SK-MEL-5 (cell line): ENCODE data around the gene EIF2S1. TPM values are rescaled to one million over a fixed set of nuclear protein-coding genes. Genes with fewer than 3 reads are reported as not detected.

ENCODE experiments used
- DNase-seq: peaks from one replicate; pipeline ENCODE4 v3.0.0-alpha.2; 2016; ENCODE audit warnings: low read depth, low spot score
- in situ Hi-C: cut with HindIII; loops from 2 replicates; pipeline ENCODE4 v1.10.0; 2016; ENCODE audit warnings: low sequenced_read_pairs, high pct_unique_total_duplicates, low pct_unique_long_range_greater_than_20kb
- total RNA-seq: library from RNA; depleted of rRNA; stranded (reverse); fragments of >200 nt; shearing (Covaris generic); gene quantifications from 2 replicates; pipeline ENCODE4 v1.2.3, GENCODE V29; 2014

The EIF2S1 gene
- total RNA-seq, 1 experiment from 2014 or later: 257 TPM

DNA sequence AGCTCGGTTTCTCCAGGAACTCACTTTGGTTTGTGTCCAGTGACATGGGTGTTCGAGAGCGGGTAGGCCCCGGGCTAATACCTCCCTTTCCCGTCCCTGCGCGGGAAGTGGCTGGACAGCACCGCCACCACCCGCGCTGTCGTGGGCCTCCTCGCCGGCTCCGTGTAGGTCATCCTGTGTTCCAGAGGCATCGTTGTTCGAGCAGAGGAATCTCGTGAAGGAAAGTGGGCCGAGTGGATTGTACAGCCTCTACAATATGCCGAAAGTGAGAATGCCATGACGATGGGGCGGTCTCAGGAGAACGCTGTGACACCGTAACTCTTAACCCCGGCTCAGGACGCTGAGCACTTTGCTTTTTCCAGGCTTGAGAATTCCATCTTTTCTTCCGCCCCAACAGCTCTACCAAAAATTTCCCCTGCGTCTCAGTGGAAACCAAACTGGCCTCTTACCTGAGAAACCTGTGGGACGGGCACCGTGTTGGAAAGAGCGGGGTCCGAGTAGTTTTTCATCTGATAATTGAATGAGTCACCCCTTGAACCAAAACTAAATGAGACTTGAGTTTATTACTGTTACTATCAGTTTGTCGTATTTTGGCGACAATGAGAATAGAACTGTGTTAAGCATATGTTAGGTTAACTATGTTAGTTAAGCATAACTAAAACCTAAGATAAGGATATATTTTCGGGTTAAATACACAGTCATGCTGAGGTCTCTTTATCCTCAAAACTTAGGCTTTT is 510 bp downstream of the EIF2S1 start:
- in situ Hi-C loops: no loop called here
- DNase-seq: no peak

DNA sequence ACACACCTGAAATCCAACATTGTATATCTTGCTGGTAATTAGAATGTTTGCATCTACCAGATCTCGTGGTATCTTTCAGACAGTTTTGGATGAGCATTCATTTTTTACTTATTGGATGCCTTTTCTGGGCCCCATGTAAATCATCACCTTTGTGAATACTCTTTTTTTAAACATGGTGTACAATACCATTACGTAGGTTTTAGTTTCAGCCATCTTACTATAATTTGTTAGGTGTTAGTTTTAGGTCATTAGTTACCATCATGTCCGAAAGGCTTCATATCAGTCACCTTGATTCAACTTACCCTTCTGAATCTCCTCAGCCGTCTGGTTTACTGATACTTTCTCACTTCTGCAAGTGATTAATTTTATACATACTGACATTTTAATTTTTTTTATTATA is 5.3 kb downstream of the EIF2S1 start:
- in situ Hi-C loops: no loop called here
- DNase-seq: no peak

DNA sequence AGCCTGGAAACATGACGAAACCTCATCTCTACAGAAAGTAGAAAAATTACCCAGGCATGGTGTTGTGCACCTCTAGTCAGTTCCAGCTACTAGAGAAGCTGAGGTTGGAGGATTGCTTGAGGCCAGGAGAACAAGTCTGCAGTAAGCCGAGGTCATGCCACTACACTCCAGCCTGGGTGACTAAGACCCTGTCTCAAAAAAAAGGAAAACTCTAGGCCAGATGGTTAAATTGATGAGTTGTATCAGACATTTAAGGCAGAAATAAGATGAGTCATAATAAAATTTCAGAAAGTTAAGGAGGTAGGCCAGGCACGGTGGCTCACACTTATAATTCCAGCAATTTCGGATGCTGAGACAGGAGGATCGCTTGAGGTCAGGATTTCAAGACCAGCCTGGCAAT is 10.7 kb downstream of the EIF2S1 start:
- in situ Hi-C loops: no loop called here
- DNase-seq: no peak

DNA sequence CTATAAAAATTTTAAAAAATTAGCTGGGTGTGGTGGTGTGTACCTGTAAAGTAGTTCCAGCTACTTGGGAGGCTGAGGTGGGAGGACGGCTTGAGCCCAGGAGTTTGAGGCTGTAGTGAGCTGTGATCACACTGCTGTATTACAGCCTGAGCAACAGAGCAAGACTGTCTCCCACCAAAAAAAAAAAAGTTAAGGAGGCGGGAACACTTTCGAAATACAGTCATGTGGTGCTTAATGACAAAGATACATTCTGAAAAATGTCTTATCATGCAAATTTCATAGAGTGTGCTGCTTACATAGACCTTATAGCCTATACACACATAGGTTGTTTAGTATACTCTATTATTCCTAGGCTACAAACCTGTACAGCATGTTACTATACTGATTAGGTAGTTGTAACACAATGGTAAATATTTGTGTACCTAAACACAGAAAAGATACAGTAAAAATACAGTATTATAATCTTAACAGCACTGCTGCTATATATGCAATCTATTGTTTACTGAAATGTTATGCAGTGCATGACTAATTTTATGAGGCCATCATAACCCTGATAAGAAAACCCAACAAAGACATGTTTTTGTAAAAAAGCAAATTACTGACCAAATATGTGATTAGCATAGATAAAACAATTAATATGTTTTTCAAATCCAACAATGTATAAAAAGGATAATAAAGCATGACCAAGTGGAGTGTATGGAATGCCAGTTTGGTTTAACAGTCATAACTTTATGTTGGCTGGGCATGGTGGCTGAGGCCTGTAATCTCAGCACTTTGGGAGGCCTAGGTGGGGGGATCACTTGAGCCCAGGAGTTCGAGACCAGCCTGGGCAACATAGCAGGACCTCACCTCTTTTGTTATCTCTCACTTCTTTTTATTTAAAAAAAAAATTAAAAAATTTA is 11.4 kb downstream of the EIF2S1 start:
- peak; percentile 51 for DNase-seq
- in situ Hi-C loops: no loop called here

DNA sequence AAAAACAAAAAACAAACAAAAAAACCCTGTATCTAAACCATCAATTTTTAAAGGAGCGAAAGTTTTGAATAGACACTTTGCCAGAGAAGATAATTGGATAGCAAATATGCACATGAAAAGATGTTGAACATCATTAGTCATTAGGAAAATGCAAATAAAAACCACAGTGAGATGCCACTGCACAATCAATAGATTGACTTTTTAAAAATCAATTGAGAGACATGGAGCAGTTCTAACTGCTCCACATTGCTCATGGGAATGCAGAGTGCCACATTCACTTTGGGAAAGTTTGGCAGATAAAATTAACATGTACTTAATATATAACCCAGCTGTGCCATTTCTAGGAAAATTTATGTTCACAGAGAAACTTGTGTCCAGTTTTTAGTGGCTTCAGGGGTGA is 12.7 kb downstream of the EIF2S1 start:
- DNase-seq: no peak
- in situ Hi-C loops: no loop called here

DNA sequence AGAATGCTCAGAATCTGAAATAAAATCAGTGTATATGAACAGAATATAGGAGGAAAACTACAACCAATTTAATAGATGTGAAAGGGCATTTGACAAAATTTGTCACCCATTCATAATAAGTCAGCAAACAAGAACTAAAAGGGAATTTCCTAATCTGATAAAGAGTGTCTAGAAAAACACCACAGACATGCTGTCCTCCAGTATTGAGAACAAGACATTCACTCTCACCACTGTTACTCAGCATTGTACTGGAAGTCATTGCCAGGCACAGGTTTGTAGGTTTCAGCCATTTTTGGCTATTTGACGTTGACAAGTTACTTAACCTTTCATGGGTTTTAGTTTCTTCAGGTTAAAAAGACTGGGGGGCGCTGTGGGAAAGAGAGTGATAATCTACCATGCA is 13.2 kb downstream of the EIF2S1 start:
- DNase-seq: no peak
- in situ Hi-C loops: no loop called here

DNA sequence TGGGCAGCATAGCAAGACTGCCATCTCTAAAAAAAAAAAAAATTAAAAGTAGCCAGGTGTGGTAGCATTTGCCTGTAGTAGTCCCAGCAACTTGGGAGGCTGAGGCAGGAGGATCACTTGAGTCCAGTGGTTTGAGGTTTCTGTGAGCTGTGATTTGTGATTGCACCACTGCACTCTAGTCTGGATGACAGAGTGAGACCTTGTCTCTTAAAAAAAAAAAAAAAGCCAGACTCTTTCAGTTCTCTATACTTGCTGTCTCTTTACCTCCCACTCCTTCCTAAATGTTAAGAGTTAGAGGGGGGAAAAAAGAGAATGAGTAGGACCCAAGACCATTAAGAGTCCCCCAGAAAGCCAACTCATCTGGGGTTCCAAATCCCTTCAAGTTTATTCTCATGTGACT is 17.8 kb downstream of the EIF2S1 start:
- in situ Hi-C loops: no loop called here
- no peak for DNase-seq

DNA sequence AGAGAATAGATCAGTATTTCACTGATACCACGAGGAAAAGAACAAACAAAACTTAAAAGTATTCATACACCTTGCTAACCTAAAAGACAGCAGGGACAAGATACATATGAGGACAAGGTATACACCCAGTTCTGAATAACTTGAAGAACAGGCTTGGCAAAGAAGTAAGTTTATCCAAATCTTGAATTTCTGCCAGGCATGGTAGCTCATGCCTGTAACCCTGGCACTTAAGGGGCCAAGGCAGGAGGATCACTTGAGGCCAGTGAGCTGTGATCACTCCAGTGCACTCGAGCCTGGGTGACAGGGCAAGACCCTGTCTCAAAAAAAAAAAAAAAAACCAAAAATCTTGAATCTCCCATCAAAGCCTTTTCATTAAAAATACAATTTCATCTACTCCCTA is 25.0 kb downstream of the EIF2S1 start:
- in situ Hi-C loops: no loop called here
- no peak for DNase-seq

DNA sequence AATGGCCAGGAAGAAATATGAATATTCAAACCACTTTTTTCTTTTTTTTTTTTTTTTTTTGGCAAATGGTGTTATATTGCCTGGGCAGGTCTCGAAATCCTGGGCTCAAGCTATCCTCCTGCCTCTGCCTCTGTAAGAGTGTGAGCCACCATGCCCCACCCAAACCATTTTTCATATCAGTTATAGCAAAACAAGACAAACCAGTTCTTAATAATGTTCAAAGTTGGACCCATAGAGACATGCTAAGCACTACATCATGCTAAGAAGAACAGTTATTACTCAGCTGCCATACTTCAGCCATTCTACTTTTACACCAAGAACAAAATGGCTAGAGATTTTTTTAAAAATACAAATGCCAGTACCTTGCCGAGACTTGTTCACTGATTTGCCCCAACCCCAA is 25.5 kb downstream of the EIF2S1 start:
- in situ Hi-C loops: no loop called here
- no peak for DNase-seq

DNA sequence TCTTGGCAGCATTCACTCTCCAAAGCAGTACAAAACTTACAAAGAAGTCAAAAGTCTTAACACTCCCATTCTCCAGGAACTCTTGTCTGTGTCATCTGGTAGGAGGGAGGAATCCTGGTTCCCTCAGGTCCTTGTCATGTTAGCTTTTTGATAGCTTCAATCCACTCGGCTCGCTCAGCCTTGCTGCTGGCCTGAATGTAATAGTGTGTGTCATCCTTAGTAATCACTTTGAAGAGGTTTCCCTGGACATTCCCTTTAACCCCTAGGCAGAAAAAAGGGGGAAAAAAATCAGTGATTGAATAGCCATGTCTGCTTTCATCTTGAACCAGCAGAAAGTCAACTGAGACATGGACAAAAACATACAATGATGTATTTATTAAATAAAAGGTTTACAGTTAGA is 27.1 kb downstream of the EIF2S1 start:
- in situ Hi-C loops: no loop called here
- DNase-seq: no peak

DNA sequence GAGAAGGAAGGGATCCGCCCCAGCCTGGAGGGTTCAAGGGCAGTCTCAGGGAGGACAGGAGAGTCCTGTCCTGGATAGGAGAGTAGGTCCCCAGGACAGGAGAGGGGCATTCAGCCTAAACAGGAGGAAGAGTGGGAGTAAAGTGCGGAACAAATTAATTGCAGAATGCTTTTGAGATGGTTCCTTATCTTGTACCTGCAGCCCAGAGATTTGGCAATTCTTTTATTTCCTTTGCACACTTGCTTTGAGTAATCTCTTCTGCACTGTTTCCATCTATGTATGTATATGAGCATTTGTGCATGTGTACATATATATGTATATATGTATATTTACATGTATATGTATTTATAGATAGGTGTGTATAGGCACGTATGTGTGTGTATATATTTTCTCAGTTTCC is 29.1 kb downstream of the EIF2S1 start:
- in situ Hi-C loops: no loop called here
- DNase-seq: no peak

DNA sequence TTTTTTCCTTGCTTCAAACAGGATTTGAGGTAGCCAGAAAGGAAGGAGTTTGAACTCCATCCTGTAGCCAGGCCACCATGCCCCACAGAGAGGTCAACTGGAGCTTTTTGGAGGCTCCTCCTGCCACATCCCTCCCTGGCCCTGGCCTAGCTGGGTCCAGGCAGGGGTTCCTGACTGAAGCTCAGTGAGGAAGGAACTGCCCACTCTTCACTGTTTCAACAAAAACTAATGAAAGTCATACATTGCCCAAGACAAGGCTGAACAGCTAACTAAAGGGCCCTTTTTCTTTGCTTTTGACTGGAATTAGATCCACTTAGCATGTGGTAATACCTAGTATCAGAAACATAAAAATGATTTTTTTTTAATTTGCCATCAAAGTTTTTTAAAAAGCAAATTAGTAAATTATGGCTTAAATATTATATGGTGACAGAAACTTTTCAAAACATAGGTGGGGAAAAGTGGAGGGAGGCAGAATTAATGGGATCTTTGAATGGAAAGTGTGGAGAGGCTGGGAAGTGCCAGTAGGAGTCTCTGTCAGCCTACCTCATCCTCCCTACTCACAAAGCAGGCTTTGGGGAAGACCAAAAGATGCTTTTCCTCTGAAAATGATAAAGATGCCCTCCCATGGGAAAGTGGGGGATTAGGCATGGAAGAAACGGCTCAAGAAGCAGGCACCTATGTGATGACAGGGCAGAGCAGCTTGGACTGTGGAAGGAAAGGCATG is 29.8 kb downstream of the EIF2S1 start:
- DNase-seq: no peak
- in situ Hi-C loops: no loop called here

DNA sequence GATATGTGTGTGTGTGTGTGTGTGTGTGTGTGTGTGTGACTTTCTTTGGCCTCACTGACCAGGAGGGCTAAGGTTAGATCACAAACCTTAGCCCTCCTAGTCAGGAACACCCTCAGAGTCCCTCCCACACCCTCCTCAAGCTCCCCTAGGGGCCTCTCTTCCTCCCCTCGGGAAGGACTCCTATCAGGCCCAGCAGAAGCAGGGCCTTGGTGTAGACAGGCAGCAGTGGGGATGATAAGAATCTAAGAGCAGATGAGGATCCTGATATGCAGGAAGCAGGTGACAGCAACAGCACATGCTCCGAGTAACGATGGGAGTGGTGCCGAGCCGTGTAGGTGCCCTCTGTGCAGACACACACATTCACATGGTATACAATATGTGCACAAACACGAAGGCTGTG is 31.1 kb downstream of the EIF2S1 start:
- in situ Hi-C loops: no loop called here
- DNase-seq: no peak

DNA sequence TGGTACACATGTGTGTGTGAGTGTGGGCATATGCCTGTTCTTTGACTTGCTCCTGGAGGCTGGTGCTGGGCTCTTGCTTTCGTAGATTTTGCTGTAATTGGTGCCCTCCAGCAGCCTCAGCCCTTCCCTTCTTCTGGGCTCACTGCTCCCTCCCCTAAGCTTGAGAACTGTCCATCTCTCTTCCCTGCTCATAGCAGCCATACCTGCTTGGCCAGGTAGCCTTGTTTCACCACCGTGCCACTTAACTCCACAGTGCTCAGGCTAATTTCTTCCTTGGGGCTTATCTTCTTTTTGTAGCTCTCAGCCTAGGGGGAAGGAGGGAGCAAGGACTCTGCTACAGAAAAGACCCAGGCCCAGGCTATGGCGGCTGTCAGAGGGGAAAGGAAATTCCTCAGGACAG is 32.0 kb downstream of the EIF2S1 start:
- in situ Hi-C loops: no loop called here
- no peak for DNase-seq

DNA sequence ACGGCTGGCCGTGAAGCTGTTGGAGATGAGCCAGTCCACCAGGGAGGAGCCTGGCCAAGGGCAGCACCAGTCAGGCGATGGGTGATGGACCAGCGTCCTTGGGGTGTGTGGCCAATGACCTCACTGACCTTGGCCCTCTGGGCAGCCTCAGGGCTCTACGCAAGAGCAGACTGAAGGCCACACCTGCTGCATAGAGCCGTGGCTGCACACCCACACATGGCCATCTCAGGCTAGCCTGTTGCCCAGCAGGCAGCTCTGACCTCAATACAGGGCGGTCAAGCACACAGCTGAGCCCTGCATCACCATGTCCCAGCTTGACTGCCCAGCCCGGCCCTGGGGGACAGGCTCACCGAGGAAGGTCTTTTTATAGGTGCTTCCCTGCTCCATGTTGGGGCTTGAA is 32.7 kb downstream of the EIF2S1 start:
- in situ Hi-C loops: no loop called here

DNA sequence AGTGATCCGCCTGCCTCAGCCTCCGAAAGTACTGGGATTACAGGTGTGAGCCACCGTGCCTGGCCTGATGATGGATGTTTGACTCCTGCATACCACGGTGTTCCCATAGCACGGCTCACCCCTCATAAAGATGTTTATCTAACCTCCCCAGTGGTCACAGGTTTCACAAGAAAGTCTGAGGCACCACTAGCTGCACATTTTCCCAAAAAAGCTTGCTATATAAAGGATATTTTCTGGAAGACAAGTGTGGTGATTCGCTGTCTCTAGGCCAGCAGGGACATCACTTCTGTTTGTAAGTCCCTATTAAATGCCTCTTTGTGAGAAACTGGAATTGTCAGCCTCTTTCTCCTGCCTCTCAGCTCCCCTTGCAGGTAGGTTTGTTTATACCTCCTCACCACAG is 33.6 kb downstream of the EIF2S1 start:
- DNase-seq: no peak

More for the DNA sequence above, 32.7 kb downstream of the EIF2S1 start:
- no peak for DNase-seq

DNA sequence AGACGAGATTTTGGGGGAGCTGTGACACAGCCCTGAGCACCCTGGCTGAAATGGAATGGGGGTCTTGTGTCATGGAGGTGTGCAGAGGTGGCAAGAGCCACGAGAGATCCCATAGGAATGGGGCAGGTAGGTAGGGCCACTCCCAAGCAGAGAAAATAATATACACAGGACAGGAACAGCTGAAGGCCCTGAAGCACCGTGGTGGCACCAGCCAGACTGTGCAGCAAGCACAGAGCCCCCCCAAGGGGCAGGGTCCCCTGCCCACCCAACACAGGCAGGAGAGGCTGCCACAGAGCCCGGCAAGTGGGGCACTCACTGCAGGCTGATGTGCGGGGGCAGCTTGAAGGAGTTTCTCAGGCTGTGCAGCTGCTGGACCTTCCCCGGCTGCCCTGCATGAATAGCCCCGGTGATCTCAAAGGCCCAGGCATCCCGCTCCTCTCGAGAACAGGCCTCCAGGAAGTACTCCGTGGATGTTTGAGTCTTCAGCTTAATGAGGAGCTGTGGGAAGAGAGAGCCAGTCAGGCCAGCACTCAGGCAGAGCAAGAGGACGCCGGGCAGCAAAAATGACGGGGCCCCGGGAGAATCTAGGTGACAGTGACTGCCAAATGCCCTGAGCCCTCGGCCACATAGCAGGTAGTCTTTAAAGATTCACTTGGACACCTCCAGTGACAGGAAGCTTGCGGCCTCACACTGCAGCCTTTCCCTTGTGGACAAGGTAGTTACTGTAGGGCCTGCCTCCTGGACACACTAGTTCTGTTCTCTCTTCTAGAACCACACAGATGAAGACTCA is 35.2 kb downstream of the EIF2S1 start:
- no peak for DNase-seq
- in situ Hi-C loops: no loop called here

More for the DNA sequence above, 33.6 kb downstream of the EIF2S1 start:
- in situ Hi-C loops: no loop called here

DNA sequence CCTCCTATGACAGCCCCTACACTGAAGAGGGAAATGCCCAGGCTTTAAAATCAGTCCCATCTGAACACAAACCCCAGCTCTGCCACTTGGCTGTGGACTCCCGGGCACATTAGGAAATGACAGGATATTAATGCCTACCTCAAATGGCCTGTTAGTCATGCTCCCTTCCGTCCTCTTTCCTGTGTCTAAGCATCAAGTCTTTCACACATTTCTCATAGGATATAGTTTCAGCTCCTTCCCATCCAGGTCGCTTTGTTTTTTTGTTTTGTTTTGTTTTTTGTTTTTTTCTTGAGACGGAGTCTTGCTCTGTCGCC is 35.7 kb downstream of the EIF2S1 start:
- DNase-seq: no peak
- in situ Hi-C loops: no loop called here
